BE2C (cell line): ENCODE measurements around the gene CYP3A5.

Experiments used
- DNase-seq: peaks from one replicate; pipeline ENCODE4 v3.0.0-alpha.2; 2020
- H3K27me3 ChIP-seq: fragments of 250-450 bp; sonication (Bioruptor Pico); 2 replicates; pipeline ENCODE4 v1.5.1; 2020; ENCODE audit warnings: mild to moderate bottlenecking
- H3K36me3 ChIP-seq: fragments of 250-450 bp; sonication (Bioruptor Pico); 2 replicates; pipeline ENCODE4 v1.5.1; 2020; ENCODE audit warnings: mild to moderate bottlenecking
- H3K4me1 ChIP-seq: fragments of 250-450 bp; sonication (Bioruptor Pico); 2 replicates; pipeline ENCODE4 v1.5.1; 2020
- H3K4me3 ChIP-seq: 2 replicates; pipeline ENCODE4 v1.5.1; 2011; ENCODE audit warnings: low read depth, low read length
- H3K9me3 ChIP-seq: fragments of 250-450 bp; sonication (Bioruptor Pico); 2 replicates; pipeline ENCODE4 v1.5.1; 2020
- TF ChIP-seq, protein P1 (sequence below): IDR thresholded peaks from 2 replicates; pipeline ENCODE4 v1.5.1; 2012; ENCODE audit warnings: mild to moderate bottlenecking, low read depth, low read length

The CYP3A5 gene

GRCh38 chr7:99618726-99619125 lies 61.1 kb downstream of the CYP3A5 start:
- Histone ChIP-seq H3K27me3 (no peaks in the 10 kb centered on the region), H3K36me3 (peaks cover 52% of the 10 kb centered on the region), H3K4me3 (no peak overlapping the region), H3K9me3 (no peaks in the 10 kb centered on the region), H3K4me1 (no peaks in the 10 kb centered on the region)
- TF ChIP-seq, protein P1, sequence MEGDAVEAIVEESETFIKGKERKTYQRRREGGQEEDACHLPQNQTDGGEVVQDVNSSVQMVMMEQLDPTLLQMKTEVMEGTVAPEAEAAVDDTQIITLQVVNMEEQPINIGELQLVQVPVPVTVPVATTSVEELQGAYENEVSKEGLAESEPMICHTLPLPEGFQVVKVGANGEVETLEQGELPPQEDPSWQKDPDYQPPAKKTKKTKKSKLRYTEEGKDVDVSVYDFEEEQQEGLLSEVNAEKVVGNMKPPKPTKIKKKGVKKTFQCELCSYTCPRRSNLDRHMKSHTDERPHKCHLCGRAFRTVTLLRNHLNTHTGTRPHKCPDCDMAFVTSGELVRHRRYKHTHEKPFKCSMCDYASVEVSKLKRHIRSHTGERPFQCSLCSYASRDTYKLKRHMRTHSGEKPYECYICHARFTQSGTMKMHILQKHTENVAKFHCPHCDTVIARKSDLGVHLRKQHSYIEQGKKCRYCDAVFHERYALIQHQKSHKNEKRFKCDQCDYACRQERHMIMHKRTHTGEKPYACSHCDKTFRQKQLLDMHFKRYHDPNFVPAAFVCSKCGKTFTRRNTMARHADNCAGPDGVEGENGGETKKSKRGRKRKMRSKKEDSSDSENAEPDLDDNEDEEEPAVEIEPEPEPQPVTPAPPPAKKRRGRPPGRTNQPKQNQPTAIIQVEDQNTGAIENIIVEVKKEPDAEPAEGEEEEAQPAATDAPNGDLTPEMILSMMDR = no peak
- DNase-seq = no peak

GRCh38 chr7:99617192-99617781 lies 62.5 kb downstream of the CYP3A5 start:
- TF ChIP-seq, protein P1 = no peak
- peak overlapping the region; percentile 98 for H3K4me3 ChIP-seq
- no peak for DNase-seq
- H3K4me1 ChIP-seq = no peaks in the 10 kb centered on the region
- H3K9me3 ChIP-seq = no peaks in the 10 kb centered on the region
- H3K36me3 ChIP-seq = peaks cover 38% of the 10 kb centered on the region
- no peaks in the 10 kb centered on the region for H3K27me3 ChIP-seq

DNA sequence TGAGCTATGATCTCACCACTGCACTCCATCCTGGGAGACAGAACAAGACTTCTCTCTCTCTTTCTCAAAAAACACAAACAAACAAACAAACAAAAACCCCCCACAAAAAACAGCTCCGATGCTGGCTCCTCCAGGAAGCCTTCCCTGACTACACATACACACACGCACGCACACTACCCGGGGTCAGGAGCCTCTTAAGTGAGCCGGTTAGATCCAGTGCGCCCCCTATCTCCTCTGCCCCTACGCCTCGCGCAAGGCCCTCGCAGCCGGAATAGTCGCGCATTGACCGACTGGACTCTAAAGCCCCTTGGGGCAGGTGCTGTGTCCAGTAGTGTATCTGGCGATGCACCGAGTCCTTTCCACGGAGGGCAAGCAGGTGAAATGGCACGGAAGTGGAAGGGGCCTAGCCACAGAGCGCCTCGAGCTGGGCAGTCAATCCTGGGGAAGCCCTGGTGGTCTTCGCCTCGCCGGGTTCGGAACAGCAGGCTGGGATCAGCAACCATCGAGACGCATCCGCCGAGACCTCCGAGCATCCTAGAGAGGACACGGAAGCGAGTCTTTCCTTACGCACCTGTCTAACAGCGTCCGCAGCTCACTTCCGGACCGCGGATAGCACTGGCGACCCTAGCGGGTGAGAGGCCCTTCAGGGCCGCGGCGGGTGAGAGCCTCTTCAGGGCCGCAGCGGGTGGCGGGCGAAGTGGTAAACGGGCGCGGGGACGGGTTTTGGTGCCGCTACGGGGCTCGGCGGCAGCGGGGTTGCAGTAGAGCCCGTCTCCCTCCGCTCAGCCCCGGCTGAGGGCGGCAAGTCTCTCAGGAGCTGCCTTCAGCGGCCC lies 63.2 kb downstream of the CYP3A5 start, which contains the start of gene ZSCAN25:
ZSCAN25 (plus strand) TSS at position 588 of the 833 bp plus-strand sequence. CDS start 2,661 bp downstream, outside the sequence.
- Histone ChIP-seq H3K4me3 (peak within 1 kb of the TSS; percentile 98), H3K36me3 (peaks cover 31% of the 10 kb centered on the region), H3K9me3 (no peaks in the 10 kb centered on the region), H3K4me1 (no peaks in the 10 kb centered on the region), H3K27me3 (peaks cover 2% of the 10 kb centered on the region)
- DNase-seq = peak; percentile 93
- TF ChIP-seq, protein P1 = peak; percentile 76

GRCh38 chr7:99615989-99616358 lies 63.8 kb downstream of the CYP3A5 start:
- TF ChIP-seq, protein P1 = no peak
- Histone ChIP-seq H3K4me1 (no peaks in the 10 kb centered on the region), H3K9me3 (no peaks in the 10 kb centered on the region), H3K36me3 (peaks cover 25% of the 10 kb centered on the region), H3K4me3 (peak overlapping the region; percentile 98), H3K27me3 (peaks cover 8% of the 10 kb centered on the region)
- DNase-seq = no peak

GRCh38 chr7:99614495-99614894 lies 65.3 kb downstream of the CYP3A5 start:
- TF ChIP-seq, protein P1 = no peak
- Histone ChIP-seq H3K27me3 (peaks cover 19% of the 10 kb centered on the region), H3K4me1 (no peaks in the 10 kb centered on the region), H3K4me3 (no peak overlapping the region), H3K9me3 (no peaks in the 10 kb centered on the region), H3K36me3 (peaks cover 10% of the 10 kb centered on the region)
- no peak for DNase-seq

- Histone ChIP-seq H3K4me1 (no peaks in the 10 kb centered on the region), H3K36me3 (no peaks in the 10 kb centered on the region), H3K27me3 (peaks cover 44% of the 10 kb centered on the region), H3K9me3 (no peaks in the 10 kb centered on the region), H3K4me3 (no peak overlapping the region)
- no peak for DNase-seq
- TF ChIP-seq, protein P1 = no peak
Observed at GRCh38 chr7:99607548-99607947, 72.2 kb downstream of the CYP3A5 start.
